Smooth muscle cell (in vitro differentiated cells): Measurements from ENCODE around the gene GSTP1. TPM values are rescaled to one million over a fixed set of nuclear protein-coding genes. Genes with fewer than 3 reads are reported as not detected.

Experiments used
- DNase-seq: peaks from one replicate; lab custom pipeline; 2025; ENCODE audit not compliant: unreplicated experiment; lab: John Stamatoyannopoulos, UW
- H2AFZ ChIP-seq: fragments of 200-600 bp; sonication (generic); 2 replicates; pipeline ENCODE4 v1.6.0; 2016; ENCODE audit warnings: antibody characterized with exemption, low read depth, mild to moderate bottlenecking
- H3F3A ChIP-seq: fragments of 200-600 bp; sonication (generic); 2 replicates; pipeline ENCODE4 v1.6.0; 2017; ENCODE audit warnings: antibody characterized with exemption, low read depth
- H3K27ac ChIP-seq: fragments of 200-600 bp; sonication (generic); 2 replicates; pipeline ENCODE4 v1.5.1; 2016; ENCODE audit warnings: low read depth, mild to moderate bottlenecking
- H3K27me3 ChIP-seq: fragments of 200-600 bp; sonication (generic); 2 replicates; pipeline ENCODE4 v1.6.1; 2016; ENCODE audit warnings: low read depth, mild to moderate bottlenecking
- H3K36me3 ChIP-seq: fragments of 200-600 bp; sonication (generic); 2 replicates; pipeline ENCODE4 v1.5.1; 2016; ENCODE audit warnings: low read depth
- H3K4me1 ChIP-seq: fragments of 200-600 bp; sonication (generic); 2 replicates; pipeline ENCODE4 v1.5.1; 2016; ENCODE audit warnings: low read depth
- H3K4me2 ChIP-seq: fragments of 200-600 bp; sonication (generic); 2 replicates; pipeline ENCODE4 v1.6.0; 2016; ENCODE audit warnings: mild to moderate bottlenecking
- H3K4me3 ChIP-seq: fragments of 200-600 bp; sonication (generic); 2 replicates; pipeline ENCODE4 v1.5.1; 2016; ENCODE audit warnings: mild to moderate bottlenecking
- H3K79me2 ChIP-seq: fragments of 200-600 bp; sonication (generic); 2 replicates; pipeline ENCODE4 v1.6.0; 2016; ENCODE audit warnings: low read depth, mild to moderate bottlenecking
- H3K9ac ChIP-seq: fragments of 200-600 bp; sonication (generic); 2 replicates; pipeline ENCODE4 v1.6.0; 2016; ENCODE audit warnings: low read depth
- H3K9me3 ChIP-seq: fragments of 200-600 bp; sonication (generic); replicated peaks from 2 replicates; pipeline ENCODE4 v1.5.1; 2016; ENCODE audit warnings: low read depth
- H4K20me1 ChIP-seq: fragments of 200-600 bp; sonication (generic); 2 replicates; pipeline ENCODE4 v1.6.0; 2016; ENCODE audit warnings: low read depth
- CTCF ChIP-seq: fragments of 200-600 bp; sonication (generic); IDR thresholded peaks from 2 replicates; pipeline ENCODE4 v1.5.1; 2017; ENCODE audit warnings: borderline replicate concordance, mild to moderate bottlenecking, antibody characterized with exemption; ENCODE audit not compliant: insufficient read depth, poor library complexity, severe bottlenecking
- WGBS: methylation state at CpG from one replicate; pipeline ENCODE4 v1.1.7; 2016; ENCODE audit warnings: low lambda C conversion rate; 5-methylcytosine and 5-hydroxymethylcytosine counted together
- polyA plus RNA-seq: library from polyadenylated mRNA; unstranded; fragments of >200 nt; fragmentation: Nextera tagmentation; extraction: Ambion mirVana; gene quantifications from 2 replicates; pipeline ENCODE4 v1.2.1, GENCODE V29; 2016
- total RNA-seq: library from RNA; depleted of rRNA; stranded (reverse); fragments of >200 nt; gene quantifications from 2 replicates; pipeline ENCODE4 v1.2.3, GENCODE V29; 2014

The GSTP1 gene
- total and polyA plus RNA-seq, 2 experiments from 2014 or later: 874 to 1,489 TPM

GRCh38 chr11:67606492-67607295 is 23.1 kb downstream of the GSTP1 start, which contains the start of gene NDUFV1:
Gene NDUFV1 (plus strand): TSS chr11:67606936. CDS start chr11:67607005, 69 bp downstream.
- no peaks in the 10 kb centered on the region for H3K9me3 ChIP-seq
- H3F3A ChIP-seq: no peaks in the 10 kb centered on the region
- peak within 1 kb of the TSS; percentile 87 for H2AFZ ChIP-seq
- WGBS: 3% methylated on average over 68 of the region's 69 CpGs
- H4K20me1 ChIP-seq: no peaks in the 10 kb centered on the region
- peaks cover 18% of the 10 kb centered on the region for H3K4me1 ChIP-seq
- peak within 1 kb of the TSS; percentile 84 for H3K9ac ChIP-seq
- peak within 1 kb of the TSS; percentile 87 for H3K4me2 ChIP-seq
- H3K27me3 ChIP-seq: no peaks in the 10 kb centered on the region
- H3K36me3 ChIP-seq: no peaks in the 10 kb centered on the region
- peak within 1 kb of the TSS; percentile 71 for H3K4me3 ChIP-seq
- peaks cover 16% of the 10 kb centered on the region for H3K79me2 ChIP-seq
- DNase-seq: peak; percentile 74
- peak; percentile 57 for TF ChIP-seq CTCF
- no peak within 1 kb of the TSS for H3K27ac ChIP-seq

GRCh38 chr11:67607507-67607906 is 23.9 kb downstream of the GSTP1 start:
- Histone ChIP-seq H3K4me1 (peaks cover 18% of the 10 kb centered on the region), H3K79me2 (peaks cover 16% of the 10 kb centered on the region), H3K4me2 (peak overlapping the region; percentile 87), H3K27ac (no peak overlapping the region), H3K4me3 (peak overlapping the region; percentile 71), H2AFZ (no peak overlapping the region), H4K20me1 (no peaks in the 10 kb centered on the region), H3K9me3 (no peaks in the 10 kb centered on the region), H3K36me3 (no peaks in the 10 kb centered on the region), H3K27me3 (no peaks in the 10 kb centered on the region), H3F3A (no peaks in the 10 kb centered on the region), H3K9ac (peak overlapping the region; percentile 84)
- TF ChIP-seq CTCF: no peak
- WGBS: 65% methylated on average over 9 of the region's 9 CpGs
- no peak for DNase-seq

GRCh38 chr11:67608486-67608885 is 24.9 kb downstream of the GSTP1 start:
- Histone ChIP-seq H3K79me2 (peaks cover 16% of the 10 kb centered on the region), H3K27me3 (no peaks in the 10 kb centered on the region), H3K36me3 (no peaks in the 10 kb centered on the region), H3K4me2 (no peak overlapping the region), H3K27ac (no peak overlapping the region), H3F3A (no peaks in the 10 kb centered on the region), H2AFZ (no peak overlapping the region), H3K4me1 (peaks cover 18% of the 10 kb centered on the region), H3K9me3 (no peaks in the 10 kb centered on the region), H4K20me1 (no peaks in the 10 kb centered on the region), H3K4me3 (no peak overlapping the region), H3K9ac (no peak overlapping the region)
- TF ChIP-seq CTCF: no peak
- no peak for DNase-seq
- 97% methylated on average over 8 of the region's 8 CpGs for WGBS
